CD4-positive, alpha-beta T cell treated with Interferon alpha-2 for 1 hour (primary cell): Measurements from ENCODE around the gene TUBA1B.
"Not testable (repeated sequence)": the region's sequence is repeated elsewhere in the genome, so short reads cannot be mapped to it uniquely, and the experiment has no call there.

ENCODE experiments used
- DNase-seq, 2 donors: peaks; one replicate each; pipeline ENCODE4 v3.0.0-alpha.2; 2020 to 2022

Gene TUBA1B

DNA sequence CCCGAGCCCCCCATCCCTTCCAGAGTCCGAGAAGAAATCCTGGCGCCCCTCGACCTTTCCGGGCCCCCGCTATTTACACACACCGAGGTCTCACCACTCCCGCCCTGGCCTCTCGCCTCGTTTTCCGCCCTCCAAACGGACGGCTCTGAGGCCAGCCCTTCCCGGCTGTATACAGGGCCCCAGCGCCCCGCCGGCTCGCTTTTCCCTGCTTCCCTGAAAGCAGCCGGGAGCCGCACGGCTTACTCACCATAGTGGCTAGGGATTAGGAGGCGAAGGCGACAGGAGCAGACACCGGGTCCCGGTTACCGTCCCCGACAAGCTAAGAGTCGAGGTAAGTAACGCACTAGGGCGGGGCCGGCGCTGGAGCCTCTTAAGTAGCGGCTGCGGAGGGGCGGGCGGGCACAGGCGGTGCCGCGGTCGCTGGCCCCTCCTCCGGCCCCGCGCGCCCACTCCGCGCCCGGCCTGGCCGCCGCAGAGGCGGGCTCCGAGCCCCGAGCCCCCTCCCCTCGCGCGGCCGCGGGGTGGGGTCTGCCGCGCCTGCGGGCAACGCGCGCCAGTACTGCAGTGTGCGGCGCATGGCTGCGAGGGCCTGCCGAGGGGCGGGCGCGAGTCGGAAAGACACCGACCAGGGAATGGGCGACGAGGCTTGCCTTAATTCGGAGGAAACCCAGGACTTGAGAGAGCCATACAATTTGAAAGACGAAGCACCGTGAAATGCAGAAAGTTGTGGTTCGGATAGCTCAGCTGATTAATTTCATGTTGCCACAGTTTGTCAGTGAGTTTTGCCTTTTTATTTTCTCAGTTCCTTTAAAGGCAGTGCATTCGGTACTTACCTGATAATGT lies at the start of gene TUBA1B:
Gene TUBA1B (minus strand): TSS at position 345 of the 843 bp plus-strand sequence. CDS start 95 bp downstream, at position 250.
- peak; percentile 90 to 93 for DNase-seq

DNA sequence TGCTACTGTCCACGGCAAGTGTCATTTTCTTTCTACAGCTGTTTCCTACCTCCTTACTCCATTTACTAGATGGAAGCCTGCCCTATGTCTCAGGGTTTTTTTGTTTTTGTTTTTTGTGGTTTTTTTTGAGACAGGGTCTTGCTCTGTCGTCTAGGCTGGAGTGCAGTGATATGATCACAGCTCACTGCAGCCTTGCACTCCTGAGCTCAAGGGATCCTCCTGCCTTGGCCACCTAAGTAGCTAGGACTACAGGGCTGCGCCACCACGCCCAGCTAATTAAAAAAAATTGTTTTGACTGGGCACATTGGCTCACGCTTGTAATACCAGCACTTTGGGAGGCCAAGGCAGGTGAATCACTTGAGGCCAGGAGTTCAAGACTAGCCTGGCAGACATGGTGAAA lies 43.0 kb upstream of the TUBA1B start:
- no peak for DNase-seq

DNA sequence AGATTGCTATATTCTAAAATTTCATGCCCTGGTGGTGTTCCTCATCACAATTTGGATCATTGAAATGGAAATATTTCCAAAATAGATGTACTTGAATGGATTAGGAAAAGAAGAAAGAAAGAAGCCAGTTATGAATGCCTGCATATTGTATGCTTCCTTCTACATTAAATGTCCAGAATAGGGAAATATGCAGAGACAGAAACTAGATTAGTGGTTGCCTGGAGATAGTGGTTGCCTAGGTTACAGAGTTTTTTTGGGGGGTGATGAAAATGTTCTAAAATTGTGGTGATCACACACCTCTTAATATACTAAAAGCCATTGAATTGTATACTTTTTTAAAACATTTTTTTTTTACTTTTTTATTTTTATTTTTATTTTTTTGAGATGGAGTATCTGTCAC lies 39.7 kb upstream of the TUBA1B start:
- no peak for DNase-seq

DNA sequence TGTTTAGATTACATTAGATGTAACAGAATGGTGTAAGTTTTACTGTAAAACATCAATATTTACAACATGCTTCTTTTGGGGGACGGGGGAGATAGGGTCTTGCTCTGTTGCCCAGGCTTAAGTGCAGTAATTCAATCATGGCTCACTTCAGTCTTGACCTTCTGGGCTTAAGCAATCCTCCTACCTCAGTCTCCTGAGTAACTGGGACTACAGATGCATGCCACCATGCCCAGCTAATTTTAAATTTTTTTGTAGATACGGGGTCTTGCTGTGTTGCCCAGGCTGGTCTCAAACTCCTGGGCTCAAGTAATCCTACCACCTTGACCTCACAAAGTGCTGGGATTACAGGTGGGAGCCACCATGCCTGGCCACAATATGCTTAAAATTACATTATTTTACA lies 33.9 kb upstream of the TUBA1B start:
- no peak for DNase-seq

DNA sequence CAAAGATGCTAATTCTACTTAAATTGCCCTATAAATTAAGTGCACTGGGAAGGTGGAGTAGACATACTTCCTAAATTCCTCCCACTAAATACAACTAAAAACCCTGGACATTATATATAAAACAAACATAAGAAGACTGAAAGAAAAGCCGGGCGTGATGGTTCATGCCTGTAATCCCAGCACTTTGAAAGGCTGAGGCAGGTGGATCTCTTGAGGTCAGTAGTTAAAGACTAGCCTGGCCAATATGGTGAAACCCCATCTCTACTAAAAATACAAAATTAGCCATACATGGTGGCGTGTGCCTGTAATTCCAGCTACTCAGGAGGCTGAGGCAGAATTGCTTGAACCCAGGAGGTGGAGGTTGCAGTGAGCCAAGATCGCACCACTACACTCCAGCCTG lies 30.7 kb upstream of the TUBA1B start:
- DNase-seq, result not testable (repeated sequence)

DNA sequence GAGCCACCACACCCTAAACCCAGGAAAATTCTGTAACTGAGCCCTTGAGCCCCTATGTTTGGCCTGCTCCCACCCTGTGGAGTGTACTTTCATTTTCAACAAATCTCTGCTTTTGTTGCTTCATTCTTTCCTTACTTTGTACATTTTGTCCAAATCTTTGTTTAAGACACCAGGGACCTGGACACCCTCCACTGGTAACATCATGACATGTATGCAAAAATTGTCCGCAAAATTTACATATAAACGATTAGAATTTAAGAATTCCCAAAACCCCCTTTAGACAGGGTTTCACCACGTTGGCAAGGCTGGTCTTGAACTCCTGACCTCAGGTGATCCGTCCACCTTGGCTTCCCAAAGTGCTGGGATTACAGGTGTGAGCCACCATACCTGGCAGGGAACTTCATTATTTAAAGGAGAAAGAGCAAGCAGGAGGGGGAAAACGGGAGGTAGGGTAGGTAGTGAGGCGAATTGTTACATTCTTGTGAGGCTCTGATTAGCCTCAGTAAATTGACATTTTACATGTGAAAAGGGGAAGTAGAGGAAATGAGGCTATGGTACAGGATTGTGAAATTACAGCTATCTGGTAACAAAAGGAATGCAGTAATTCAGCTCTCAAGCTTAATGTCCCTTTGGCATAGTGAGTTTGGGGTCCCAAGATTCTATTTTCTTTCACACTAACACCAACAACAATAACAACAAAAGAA lies 30.0 kb upstream of the TUBA1B start:
- DNase-seq, result no peak

DNA sequence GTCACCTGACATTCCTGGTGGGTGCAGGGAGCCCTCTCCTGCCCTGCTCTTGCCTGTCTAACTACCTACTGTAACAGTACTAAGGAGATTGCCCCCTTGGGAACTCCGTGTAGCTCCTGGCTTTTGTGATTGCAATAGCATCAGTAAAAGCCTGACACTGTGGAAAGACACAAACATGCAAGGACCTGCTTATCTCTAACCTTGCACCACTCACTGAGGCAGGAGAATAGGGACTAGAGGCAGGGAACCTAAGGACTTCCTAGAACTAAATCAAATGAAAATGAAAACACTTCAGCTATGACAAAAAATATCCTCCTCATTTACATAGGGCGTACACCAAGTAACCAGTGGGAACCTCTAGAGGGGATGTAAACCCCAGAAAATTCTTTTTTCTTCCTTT lies 29.2 kb upstream of the TUBA1B start:
- DNase-seq, result no peak

DNA sequence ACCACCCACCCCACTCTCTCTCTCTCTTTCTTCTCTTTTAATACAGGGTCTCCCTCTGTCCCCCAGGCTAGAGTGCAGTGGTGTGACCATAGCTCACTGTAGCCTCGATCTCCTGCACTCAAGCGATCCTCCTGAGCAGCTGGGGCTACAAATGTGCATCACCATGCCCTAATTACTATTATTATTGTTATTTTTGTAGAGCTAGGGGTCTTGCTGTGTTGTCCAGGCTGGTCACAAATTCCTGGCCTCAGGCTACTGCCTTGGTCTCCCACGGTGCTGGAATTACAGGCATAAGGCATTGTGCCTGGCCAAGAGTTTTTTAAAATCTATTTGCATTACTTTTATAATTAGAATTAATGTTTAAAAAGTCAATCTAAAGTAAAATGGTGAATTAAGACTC lies 23.0 kb upstream of the TUBA1B start:
- DNase-seq, result no peak

DNA sequence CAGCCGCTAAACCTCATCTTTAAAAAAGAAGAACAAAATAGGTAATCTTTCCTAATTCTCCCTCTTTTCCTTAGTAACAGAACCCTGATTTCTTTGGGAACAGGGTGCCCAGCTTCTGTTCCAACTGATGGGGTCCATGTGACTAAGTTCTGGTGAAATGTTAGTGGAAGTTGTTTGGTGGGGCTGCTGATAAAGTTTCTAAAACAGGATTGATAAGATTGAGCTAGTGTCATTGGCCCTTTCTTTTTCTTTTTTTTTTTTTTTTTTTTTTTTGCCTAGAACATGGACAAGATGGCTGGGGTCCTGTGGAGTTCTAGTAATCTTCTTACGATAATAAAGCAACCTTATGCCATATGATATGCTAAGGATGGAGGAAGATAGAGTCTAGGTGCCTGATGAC lies 16.2 kb upstream of the TUBA1B start:
- DNase-seq, result no peak

DNA sequence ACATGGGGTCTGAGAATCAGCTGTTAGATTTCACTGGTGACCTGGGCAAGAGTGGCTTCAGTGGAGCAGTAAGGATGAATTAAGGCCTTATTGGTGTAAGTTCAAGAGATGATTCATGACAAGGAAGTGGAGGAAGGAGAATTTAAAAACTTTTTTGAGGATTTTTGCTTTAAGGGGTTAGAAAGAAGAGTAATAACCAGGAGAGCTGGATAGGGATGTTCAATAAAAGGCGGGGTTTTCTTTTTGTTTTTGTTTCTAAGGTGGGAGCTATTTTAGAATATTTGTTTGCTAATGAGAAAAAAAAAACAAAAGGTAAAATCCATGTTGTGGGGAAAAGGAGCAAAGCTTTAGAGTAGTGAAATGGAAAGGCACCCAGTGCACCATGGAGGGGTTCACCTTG lies 15.2 kb upstream of the TUBA1B start:
- DNase-seq, result no peak

DNA sequence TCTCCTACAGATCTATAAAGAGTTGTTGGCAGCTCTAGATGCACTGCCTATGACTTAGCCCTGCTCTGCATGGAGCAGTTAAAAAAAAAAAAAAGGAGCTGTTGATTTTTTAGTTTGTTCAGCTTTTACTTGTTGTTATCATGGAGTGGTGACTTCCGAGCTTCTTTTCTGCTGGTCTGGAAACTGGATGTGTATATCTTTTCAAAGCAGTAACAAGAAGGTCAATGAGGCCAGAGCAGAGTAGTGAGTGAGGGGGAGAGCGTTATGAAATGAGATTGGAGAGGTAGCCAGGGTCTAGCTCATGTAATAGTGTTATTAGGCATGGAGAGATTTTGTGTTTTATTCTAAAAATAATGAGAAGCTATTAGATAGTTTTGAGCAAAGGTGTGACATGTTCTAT lies 13.2 kb upstream of the TUBA1B start:
- DNase-seq, result no peak

DNA sequence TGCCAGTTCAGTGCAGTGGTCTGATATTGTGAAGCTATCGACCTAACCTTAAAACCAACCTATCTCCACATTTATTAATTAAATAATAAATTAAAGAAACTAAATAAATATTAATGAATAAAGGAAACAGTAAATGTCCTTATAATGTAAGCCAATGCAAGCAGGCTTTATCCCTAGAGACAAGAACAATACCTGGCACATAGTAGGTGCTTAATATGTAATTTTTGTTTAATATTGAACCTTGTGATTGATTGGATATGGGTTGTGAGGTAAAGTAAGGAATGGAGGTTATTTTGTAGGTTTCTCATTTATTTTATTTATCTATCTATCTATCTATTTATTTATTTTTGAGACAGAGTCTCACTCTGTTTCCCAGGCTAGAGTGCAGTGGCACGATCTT lies 7.8 kb upstream of the TUBA1B start:
- DNase-seq, result no peak

DNA sequence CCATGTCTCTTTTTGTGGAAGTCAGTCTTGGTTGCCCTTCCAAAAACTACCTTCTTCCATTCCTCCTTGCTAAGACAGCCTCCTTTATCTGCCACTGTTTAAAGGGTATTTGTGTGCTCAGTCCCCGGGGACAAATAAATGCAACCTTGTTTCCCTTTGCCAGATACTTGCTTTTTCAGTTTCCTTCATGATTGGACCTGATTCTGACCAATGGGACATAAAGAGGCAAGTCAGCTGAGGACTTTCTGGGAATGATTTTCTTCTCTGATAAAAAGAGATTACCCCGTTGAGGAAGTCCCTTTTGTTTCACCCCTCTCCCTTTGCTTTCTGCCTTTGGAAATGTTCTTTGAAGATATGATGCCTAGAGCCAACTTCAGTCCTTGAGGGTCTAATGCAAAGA lies 7.4 kb upstream of the TUBA1B start:
- DNase-seq, result no peak

DNA sequence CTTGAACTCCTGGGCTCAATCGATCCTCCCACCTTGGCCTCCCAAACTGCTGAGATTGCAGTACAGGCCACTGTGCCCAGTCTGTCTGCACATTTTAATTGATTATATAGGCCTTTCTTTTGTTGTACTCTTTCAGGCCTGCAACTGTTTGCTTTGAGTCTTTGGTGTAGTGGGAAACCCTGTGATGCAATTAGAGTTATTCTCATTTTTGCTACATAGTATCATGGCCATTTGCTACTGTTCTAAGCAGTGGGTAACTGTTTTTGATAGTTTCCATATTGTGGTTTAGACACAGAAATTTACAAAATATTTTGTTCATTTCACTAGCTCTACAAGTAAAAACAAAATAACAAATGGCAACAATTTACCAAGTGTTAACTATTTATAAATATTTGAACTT lies 6.3 kb upstream of the TUBA1B start:
- no peak for DNase-seq

DNA sequence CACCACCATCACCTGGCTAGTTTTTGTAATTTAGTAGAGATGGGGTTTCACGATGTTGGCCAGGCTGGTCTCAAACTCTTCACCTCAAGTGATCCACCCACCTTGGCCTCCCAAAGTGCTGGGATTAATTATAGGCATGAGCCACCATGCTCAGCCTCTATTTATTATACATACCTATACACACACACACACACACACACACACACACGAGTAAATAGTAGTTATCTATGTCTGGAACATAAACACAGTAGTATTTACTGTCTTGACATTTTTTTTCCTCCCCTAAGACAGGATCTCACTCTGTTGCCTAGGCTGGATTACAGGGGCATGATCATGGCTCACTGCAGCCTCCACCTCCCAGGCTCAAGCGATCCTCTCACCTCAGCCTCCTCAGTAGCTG lies 5.8 kb upstream of the TUBA1B start:
- DNase-seq, result not testable (repeated sequence)

DNA sequence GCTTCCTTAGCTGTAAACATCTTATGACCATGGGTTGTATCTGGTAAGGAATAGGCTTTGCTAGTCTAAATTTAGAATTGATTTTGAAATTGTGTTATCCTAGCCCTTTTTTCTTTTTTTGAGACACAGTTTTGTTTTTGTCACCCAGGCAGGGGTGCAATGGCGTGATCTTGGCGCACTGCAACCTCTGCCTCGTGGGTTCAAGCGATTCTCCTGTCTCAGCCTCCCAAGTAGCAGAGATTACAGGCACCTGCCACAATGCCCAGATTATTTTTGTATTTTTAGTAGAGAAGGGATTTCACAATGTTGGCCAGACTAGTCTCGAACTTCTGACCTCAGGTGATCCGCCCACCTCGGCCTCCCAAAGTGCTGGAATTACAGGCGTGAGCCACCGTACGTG lies 2.4 kb upstream of the TUBA1B start:
- DNase-seq, result no peak

DNA sequence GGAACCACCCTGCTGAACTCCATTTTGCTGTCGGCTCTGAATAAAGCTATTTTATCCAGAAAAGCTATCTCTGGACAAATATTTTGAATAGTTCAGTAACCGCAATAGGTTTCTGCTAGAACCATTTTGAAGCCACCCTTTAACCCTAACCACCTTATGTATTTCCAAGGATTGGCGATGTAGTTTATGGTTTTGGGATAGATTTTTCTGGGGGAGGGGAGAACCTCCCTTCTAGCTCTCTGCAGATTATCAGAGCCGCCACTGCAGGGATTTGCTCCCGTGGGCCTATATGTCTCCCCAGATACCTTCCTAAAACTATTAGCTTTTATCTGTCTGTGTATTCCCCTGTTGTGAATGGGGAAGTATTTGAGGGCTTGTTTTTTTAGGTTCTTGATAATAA lies 1.8 kb upstream of the TUBA1B start:
- DNase-seq, result no peak

DNA sequence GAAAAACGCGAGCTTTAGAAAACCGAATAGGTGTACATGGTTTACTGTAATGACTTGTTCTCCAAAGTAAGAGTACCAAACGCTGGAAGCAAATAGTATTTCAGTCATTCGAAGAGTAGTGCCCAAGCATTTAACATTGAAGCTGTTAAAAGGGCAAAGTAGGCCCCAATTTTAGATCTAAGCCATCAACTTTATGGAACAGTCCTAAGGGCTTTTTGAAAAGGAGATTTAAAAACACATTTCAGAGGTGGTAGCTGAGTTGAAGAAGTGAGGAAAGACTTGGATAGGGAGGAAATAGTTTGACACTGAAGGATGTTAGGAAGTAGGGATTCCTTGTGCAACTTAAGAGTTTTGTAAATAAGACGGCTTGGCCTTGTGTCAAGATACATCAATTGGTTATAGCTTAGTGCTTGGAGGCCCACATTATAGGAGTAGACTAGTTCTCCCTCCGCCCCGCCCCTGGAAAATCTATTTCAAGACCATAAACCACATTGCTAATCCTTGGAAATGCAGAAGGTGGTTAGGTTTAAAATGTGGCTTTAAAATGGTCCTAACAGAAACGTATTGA lies 783 bp upstream of the TUBA1B start:
- DNase-seq, result no peak

DNA sequence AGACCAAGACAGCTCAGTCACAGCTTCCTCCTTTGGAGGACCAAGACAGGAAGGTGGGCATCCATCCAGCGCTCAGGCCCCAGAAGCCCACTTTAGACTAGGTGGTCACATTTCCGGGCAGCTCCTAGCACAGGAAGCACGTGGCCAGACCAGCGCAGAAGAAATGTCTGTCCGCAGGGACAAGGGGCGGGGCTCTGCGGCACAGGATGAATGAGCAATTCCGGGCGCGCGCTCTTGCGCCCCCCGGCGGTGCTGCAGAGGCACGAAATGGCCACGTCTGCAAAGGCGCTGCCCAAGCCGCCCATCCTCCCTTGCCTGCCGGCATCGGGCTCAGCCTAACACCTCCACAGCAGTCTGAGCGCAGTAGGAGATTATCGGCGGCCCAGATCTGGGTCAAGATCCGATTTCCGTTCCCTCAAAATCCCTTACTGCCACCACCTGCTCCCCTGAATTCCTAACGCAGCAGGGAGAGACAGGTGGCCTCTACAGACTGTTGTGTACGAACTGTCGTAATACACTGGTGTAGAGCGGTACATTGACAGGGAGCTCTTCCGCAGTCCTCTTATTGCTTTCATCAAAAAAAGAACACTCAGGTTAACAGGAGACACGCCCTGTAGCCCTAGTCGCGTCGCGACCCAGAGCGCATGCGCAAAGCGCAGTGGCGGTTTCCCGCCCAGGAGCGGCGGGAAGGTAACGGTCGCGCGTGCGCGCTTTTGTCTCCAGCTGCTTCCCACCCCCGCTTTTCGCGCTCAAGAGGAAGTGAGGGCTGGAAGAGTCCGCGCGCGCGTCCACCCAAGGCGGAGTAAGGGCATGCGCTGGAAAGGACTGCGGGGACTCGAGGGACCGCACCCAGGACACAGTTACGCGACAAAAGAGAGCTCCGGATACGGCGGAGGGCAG lies 794 bp downstream of the TUBA1B start:
- DNase-seq, result peak; percentile 95 to 96

DNA sequence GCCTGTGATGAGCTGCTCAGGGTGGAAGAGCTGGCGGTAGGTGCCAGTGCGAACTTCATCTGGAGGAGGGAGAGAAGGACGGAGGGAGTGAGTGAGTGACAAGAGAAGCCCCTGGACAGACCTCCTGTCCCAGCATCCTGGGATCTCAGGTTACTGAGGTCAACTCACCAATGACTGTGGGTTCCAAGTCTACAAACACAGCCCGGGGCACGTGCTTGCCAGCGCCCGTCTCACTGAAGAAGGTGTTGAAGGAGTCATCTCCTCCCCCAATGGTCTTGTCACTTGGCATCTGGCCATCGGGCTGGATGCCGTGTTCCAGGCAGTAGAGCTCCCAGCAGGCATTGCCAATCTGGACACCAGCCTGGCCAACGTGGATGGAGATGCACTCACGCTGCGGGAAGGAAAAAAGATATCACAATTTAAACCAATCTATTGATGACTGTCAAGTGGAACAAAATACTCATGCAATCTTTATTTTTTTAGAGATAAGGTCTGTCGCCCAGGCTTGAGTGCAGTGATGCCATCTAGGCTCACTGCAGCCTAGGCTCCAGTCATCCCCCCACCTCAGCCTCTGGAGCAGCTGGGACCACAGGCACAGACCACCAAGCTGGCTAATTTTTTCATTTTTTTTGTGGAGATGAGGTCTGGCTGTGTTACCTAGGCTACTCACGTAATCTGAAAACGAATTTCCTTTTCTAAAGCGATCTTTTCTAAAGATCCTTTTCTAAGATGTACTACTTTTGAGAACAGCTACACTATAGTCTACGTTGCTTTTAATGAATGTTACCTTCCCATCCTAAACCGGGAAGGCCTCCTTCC lies 1.7 kb downstream of the TUBA1B start:
- DNase-seq, result no peak

DNA sequence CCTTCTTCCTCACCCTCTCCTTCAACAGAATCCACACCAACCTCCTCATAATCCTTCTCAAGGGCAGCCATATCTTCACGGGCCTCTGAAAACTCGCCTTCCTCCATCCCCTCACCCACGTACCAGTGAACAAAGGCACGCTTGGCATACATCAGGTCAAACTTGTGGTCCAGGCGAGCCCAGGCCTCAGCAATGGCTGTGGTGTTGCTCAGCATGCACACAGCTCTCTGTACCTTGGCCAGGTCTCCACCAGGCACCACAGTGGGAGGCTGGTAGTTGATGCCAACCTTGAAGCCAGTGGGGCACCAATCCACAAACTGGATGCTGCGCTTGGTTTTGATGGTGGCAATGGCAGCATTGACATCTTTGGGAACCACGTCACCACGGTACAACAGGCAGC lies 3.2 kb downstream of the TUBA1B start:
- DNase-seq, result not testable (repeated sequence)
